Midbrain (tissue), 1 donor: Measurements from ENCODE around the gene TSFM.

Experiments
- DNase-seq: peaks from one replicate; lab custom pipeline; 2025; lab: John Stamatoyannopoulos, UW

TSFM gene

DNA sequence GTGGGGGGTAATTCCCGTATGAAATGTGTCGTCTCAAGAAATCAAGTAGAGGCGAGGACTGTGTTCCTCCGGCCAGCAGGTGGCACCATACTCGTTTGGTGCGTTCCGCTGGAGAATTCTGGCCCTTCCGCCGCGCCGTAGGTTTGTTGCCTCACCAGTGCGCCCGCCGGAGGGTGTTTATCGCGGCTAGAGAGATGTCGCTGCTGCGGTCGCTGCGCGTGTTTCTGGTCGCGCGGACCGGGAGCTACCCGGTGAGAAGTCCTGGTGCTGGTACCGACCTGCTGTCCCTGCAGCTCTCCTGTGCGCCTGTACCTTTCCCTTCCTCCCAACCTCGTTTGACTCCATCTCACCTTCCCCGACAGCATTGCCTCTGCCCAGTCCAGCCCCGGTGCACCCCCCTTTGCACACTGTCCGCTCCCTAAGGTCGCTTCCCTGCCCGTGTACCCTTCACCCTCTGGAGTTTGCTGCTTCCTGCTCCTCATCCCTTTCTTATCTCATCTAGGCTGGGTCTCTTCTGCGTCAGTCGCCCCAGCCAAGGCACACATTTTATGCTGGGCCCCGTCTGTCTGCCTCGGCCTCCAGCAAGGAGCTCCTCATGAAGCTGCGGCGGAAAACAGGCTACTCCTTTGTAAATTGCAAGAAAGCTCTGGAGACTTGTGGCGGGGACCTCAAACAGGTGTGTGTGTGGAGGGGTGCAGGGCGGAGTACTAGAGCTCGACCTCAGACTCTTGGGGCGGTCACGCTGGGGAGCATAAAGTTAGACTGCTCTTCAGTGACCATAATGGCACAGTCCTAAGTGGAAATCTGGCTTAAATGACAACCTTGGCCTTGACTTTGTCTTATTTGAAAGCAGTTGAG, at the start of gene TSFM:
TSFM (plus strand) TSS at position 180 of the 858 bp plus-strand sequence; CDS start at position 195, 15 bp downstream.
- DNase-seq, result peak; percentile 96

DNA sequence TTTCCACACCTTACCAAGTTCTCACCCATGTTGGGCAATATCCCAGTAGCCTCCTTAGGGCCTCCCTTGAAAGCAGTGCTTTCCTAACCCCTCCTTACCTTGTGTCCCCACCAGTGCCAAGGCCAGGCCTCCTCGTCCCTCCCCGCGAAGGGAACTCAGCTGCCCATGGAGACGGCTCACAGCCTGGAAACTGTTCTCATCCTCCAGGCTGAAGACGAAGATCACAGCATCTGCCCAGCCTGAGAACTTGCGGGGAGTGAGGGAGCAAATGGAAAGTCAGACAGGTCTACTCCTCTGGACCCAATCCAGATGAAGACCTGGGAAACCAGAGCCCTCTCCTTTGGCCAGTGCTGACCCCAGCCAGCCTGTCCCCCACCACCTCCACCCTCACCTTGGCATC, 48.7 kb upstream of the TSFM start:
- no peak for DNase-seq

DNA sequence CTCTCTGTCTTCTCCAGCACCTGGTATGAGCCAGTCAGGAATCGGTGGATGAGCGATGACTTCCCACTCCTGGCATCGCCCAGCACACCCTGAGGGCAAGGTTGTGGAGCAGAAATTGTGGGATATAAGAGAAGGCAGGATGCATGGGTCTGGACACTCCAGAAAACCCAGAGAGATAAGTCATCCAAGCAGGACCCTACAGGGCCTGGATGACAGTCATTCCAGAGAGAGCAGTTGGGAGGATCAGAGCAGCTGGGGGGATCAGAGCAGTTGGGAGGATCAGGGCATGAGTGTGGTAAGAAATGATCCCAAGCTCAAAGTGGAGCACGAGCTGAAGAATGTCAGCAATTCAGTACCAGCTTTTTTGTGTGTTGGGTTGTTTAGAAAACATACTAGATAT, 48.0 kb upstream of the TSFM start:
- DNase-seq, result no peak

DNA sequence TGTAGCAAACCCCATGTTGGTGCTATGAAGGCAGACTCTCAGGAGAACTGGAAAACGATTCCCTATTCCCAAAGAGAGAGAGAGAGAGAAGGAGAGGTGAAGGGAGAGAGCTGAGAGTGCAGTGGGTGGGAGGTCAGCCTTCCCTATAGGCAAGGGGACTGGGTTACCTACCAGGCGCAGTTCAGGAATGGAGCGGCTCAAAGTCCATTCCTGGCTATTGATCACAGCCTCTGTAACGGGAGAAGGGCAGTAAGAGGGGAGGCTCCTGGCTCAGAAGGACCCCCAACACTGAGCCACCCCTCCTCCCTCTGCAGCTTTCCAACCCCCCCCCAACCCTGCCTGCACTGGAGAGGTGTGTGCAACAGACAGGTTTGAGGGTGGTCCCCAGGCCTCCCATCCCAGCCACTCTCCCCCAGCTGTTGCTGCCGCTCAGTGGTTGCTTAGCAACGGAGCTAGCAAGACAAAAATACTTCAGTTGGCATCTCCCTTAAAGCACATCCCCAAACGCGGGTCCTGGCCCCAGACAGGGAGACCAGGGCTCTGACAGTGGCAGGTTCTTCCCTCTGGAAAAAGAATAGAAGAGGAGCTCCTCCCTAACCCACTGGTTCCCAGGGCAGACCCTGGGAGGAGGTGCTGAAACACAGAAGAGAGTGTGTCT, 47.3 kb upstream of the TSFM start:
- DNase-seq, result no peak

DNA sequence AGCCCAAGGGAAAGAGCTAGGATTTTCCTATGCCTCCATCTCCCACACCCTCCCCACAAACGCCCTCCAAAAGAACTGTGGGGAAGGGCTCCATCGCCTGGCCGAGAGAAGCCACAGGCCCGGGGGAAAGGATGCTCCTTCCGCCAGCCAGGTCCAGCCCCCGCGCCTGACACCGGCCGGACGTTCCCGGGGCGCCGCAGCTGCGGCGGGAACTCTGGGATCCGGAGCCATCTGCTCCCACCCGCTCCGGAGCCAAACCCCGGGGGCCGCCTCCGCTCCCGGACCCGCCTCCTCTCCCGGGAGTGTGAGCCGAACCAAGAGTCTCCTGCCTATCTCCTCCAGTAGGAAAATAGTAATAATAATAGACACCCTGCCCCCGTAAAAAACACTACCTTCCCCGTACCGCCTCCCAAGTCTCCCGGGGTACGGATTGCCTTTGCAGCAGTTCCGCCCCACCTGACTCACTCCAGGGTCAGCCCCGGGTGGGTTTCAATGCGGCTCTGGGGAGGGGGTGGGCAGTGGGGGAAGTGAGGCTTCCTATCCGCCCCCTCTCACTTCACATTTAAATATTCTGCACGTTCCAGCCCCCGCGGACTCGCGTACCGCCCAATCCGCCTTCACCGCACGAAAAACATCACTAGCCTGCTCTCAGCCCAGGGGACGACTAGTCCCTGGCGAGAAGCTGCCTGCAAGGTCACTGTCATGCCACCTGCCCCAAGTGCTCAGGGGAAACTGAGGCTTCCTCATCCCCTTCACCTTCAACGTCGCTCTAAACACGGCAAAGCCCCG, 46.4 kb upstream of the TSFM start:
- peak; percentile 35 for DNase-seq

DNA sequence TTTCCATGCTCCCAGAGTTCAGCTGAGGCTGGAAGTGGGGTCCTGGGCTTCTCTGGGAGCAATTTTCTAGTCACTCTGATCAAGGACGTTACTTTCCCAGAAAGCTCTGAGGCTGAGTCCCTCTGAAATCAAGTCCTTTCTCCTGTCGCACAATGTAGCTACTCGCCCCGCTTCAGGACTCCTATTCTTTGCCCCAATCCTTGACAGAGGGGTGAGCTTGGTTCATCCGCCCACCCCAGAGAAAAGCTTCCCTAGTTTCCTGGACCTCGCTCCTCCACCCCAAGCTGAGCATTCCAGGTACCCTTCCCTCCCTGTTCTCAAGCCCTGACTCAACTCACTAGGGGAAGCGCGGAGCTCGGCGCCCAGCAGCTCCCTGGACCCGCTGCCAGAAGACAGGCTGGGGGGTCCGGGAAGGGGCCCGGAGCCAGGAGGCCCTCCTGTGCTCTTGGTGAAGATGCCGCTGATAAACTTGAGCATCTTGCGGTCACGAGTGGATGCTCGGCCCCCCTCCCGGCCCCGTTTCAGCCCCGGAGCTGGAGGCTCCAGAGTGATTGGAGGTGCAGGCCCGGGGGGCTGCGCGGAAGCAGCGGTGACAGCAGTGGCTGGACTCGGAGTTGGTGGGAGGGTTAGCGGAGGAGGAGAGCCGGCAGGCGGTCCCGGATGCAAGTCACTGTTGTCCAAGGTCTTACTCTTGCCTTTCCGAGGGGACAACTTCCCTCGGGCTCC, 45.7 kb upstream of the TSFM start:
- DNase-seq, result no peak

DNA sequence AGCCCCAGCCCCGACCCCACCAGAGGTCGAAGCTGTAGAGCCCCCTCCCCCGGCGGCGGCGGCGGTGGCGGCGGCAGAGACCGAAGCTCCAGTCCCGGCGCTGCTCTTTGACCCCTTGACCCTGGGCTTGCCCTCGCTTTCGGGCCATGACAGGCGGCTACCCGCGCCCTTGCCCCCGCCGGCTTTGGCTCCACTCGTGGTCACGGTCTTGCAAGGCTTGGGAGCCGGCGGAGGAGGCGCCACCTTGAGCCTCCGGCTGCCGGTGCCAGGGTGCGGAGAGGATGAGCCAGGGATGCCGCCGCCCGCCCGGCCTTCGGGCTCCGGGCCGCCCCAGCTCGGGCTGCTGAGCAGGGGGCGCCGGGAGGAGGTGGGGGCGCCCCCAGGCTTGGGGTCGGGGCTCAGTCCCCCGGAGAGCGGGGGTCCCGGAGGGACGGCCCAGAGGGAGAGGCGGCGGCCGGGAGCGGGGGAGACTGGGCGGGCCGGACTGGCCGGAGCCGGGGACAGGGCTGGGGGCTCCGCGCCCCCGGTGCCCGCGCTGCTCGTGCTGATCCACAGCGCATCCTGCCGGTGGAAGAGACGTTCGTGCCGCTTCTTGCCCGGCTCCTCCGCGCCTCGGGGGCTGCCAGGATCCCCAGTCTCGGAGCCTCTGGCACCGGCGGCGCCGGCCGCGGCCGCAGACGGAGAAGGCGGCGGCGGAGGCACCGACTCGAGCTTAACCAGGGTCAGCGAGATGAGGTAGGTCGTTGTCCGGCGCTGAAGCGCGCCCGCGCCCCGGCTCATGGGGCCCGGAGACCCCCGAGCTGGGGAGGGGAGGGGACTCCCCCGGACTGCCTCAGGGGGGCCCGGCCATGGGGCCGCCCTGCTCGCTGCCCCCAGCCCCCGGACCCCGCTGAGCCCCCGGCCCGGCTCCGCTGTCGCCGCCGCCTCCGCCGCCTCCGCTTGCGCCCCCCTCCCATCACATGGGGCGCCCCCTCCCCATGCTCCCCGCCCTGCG, 44.8 kb upstream of the TSFM start:
- DNase-seq, result no peak

DNA sequence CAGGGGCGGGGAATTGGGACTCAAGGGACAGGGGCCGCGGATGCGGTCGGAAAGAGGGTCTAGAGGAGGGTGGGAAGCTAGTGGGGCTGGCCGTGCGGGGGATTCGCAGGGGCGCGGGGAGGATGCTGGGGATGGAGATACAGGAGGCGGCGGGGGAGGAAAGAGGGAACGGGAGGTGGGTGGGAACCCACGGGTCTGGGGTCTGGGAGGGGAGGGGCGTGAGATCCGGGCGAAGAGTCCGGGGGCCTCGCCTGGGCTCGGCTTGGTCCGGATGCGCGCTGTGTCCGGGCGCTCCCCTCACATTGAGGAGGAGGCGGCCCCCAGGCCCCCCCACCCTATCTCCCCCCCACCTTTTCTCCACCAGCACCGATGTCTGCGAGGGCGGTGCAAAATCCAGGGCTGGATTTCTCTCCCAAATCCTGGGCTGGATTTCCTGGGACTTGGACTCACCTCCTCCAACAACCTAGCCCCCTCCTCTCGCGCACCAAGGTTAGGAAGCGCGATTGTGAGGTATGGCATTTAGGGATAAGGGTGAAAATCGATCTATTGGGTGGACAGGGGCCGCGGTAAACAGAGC, 43.8 kb upstream of the TSFM start, which contains the start of gene AGAP2:
AGAP2 (minus strand) TSS at position 82 of the 577 bp plus-strand sequence. CDS start 496 bp downstream, outside the sequence.
- no peak for DNase-seq

DNA sequence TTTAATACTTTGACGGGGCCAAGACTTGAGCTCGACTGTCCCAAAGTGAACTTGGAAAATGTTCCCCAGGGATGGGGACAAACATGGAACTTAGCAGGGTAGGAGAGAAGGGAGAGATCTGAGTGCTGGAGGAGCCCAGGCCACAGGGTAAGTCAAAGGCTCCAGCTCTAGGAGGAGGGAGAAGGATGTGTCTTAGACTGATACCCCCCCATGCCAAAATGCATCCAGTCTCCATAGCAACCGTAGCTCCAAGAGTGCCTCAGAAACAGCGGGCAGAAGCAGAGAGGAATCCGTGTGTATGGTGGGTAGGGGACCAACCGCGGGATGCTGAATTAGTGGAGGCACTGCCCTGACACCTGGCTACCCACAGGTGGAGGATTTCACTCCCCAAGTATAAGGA, 43.2 kb upstream of the TSFM start:
- no peak for DNase-seq

DNA sequence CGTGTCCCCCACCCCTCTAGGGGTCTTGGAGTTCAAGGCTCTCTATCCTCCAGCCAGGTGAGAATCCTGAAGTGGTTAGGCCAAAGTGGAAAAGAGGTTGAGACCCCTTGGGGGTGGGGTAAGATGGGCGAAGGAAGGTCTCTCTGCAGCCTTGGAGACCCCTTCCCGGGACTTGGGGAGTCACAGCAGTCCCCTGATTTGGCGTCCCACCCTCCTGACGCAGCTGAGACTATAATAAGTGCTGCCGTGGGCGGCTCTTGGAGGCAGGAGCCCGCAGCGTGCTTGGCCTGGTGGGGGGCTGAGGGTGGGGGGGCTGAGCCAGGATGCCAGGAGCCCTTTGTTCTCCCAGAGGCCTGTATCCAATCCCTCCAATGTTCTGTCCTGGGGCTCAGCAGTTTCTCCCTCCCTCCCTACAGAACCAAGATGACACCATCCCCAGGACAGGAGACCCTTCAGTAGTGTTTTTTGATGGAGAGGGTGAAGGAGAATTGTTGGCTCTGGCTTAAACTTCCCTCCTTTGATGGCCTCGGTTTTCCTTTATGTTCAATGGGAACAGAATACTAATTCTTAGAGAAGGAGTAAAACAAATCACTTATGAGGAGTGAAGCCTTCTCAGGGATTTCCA, 42.6 kb upstream of the TSFM start:
- no peak for DNase-seq

DNA sequence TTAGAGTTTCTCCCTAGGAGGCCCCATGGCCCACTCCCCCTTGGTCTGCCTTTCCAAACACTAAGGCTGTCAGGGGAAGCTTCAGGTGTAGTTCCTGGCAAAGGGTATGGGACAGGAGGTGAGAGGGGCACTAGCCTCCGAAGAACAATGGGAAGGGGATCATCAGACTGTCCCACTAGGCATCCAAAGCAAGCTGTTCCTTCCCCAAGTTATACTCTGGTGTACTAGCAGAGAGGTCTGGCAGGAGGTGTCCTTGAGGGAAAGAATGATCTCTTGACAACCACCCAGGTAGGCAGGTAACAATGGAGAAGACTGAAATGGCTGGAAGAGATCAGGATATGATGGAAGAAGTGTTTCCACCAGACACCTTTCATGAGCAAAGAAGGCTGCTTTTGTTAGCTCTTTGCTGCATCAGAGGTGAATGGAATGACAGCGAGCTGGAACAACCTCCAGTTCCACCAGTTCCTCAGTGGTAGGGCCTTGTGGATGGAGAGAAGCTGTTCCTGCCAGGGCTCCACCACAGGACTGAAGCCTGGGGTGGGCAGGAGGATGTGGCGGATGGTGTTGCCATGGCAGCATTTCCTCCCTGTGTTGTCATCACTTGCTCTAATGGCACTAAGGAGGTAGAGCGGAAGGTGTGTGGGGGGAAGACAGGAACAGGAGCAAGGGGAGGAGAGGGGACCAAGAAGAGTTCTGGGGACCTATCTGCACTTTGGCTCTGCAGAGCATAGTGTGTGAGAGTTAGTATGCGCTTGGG, 41.8 kb upstream of the TSFM start:
- no peak for DNase-seq

DNA sequence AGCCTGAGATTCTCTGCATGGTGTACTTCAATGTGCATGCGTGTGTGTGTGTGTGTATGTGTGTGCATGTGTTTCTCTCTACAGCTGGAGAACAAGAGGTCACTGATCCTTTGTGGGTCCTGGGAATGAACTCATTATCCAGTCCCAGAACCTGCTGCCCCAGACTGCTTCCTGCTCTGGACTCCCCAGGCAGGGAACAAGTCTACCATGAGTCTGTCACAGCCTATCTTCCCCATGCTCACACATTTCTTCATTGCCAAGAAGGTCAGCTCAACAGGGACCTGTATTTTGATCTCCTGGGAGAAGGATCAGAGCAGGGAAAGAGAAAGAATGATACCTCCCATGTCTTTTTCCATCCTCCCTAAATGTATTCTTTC, 41.2 kb upstream of the TSFM start:
- DNase-seq, result no peak

DNA sequence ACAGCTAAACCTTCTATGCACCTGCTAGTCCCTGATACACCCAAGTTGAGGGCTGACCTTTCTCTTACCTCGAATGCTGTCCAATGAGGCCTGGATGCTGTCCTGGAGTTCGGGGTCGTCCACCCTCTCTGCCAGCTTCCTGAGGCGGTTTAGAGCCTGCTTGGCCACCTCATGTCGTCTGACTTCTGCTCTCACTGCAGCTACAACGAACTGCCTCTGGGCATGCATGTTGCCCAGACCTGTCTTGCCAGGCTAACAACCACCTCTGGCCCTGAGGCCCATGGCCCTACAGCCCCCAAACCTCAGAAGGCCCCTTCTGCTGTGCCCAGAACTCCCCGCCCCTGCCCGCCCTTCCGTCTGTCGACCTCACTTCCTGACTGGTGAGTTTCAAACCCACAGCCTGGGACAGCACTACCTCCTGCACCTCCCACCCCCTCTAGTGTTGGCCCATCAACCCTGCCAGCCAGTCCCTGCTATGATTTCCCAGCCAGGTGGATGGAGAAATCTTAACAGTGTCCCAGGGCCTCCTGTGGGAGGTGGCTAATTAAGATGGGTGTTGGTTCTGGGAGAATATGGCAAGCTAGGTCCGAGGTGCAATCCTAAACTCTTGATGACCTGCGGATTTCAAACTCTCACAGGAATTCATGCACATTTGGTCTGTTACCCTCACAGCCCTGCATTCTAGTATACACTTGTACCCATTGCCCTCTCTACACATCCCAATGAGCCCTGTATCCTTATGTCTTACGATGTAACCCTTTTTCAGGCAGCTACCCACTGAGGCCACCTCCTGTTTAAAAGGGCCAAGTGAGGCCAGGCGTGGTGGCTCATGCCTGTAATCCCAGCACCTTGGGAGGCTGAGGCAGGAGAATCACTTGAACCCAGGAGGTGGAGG, 40.5 kb upstream of the TSFM start:
- no peak for DNase-seq

DNA sequence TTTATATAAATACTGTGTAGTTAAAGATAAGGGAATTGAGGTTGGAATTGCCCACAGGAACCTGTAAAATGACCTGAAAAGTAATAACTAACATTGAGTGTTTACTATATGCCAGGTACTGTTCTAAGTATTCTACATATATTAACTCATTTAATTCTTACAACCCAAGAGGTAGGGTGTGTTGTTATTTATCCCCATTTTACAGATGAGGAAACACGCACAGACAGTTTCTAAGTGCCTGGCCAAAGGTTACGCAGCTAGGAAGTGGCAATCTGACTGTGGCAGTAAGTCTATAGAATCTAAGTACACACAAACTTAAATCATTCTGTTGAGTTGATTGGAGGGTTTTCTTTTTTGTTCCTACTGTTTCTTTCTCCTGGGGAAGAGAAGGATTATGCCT, 38.8 kb upstream of the TSFM start:
- no peak for DNase-seq

DNA sequence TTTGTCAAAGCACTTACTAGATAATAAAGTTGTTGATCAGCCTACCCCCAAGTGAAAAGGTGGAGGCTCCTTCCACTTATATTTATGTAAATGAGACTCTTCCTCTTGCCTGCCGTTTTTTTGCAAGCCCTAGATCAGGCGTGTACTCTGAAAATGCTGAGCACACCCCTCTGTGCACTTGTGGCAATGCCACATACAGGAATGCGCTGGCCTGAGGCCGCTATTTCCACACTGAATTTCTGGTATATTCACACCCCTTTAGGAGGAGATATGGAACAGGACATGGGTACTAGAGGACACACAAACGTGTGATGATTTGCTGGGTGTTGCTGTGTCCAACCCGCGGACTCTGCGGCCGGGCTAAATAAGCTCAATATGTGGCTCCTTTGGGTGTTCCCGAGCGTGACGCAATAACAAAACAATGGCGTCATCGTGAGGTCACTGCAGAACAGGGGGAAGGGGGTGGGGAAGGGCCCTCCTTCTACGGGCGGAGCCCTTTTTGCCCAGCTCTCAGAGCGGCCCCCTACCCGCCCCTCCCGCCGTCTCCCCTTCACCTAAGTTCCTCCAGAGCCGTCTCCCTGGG, 38.3 kb upstream of the TSFM start:
- DNase-seq, result no peak

DNA sequence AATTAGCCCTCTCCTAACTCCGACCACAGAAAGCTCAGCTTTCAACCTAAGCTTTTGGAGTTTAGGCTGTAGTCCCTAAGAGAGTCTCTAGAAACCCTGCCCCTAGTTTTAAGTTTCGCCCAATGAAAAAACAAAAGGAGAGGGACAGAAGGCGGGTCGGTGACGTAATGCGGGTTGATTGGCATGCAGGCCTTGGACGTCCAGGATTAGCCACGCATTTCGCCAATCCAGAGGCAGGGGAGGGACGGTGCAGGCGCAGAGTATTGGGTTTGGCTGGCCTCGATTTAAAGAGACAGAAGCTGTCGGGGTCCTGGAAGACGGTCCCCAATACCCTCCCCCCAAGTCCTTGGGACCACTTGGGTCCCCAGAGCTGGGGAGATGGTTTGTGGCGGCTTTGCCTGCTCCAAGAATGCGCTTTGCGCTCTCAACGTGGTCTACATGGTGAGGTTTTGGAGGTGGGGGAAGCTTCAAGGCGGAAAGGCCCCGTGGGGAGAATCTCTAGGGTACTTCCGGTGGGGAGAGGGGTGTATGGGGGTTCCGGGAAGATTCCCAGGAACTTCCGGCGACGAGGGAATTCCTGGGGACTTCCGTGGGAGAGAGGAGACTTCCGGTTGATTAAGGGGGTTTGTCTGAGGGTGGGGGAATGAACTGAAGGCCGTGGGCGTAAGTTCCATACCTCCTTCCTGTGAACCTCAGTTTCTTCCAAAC, 37.7 kb upstream of the TSFM start, which contains the start of gene TSPAN31:
TSPAN31 (plus strand) TSS at position 263 of the 708 bp plus-strand sequence; CDS start at position 379, 116 bp downstream.
- DNase-seq, result peak; percentile 96

DNA sequence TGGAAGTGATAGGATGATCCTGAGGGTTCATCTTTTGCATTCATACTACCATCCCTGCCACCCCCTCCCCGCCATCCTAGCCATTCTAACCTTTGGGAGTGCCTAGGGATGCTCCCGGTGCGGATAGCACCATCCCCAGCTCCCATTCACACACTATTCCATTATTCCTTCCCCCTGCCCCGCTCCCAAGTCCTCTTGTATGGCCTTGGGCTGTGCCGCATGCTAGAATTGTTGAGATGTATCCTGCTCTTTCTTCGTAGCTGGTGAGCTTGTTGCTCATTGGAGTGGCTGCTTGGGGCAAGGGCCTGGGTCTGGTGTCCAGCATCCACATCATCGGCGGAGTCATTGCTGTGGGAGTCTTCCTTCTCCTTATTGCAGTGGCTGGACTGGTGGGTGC, 37.1 kb upstream of the TSFM start:
- no peak for DNase-seq
